HepG2 (cell line): ENCODE results near the gene PRKN. TPM values are rescaled to one million over a fixed set of nuclear protein-coding genes. Genes with fewer than 3 reads are reported as not detected.

Source experiments
- ATAC-seq: fragments of 200-7000 bp; cut with Tn5 transposase; 3 replicates; pipeline ENCODE4 v1.9.1; 2020; ENCODE audit warnings: mild to moderate bottlenecking, moderate library complexity
- BruUV-seq: library from RNA; stranded (reverse); fragments of 400-500 nt; replicated peaks from 2 replicates; lab custom pipeline; 2021; lab: Mats Ljungman, UMichigan
- CTCF ChIA-PET: fragments of 300-600 bp; formaldehyde crosslinking; extraction: SDS; loops from one replicate; lab custom pipeline; 2021; ENCODE audit warnings: low total read pairs, inconsistent platforms, low intra/inter-chr PET ratio; lab: Yijun Ruan, JAX
- POLR2A ChIA-PET: fragments of 350-600 bp; sonication (Branson Sonifier 250); formaldehyde crosslinking; loops from one replicate; lab custom pipeline; 2020; ENCODE audit warnings: antibody characterized with exemption, inconsistent platforms; lab: Yijun Ruan, JAX
- DNase-seq: peaks from one replicate; pipeline ENCODE4 v3.0.0-alpha.2; 2015; ENCODE audit warnings: low spot score
- FAIRE-seq: peaks from 3 replicates; lab custom pipeline; 2011; peaks lifted over from hg19 to GRCh38; lab: Jason Lieb, UNC
- H2AFZ ChIP-seq: one replicate; pipeline ENCODE4 v1.6.1; 2011; ENCODE audit warnings: low read length, inconsistent platforms
- H3K27ac ChIP-seq: fragments of 300-600 bp; 3 replicates; pipeline ENCODE4 v1.8.0; 2011; ENCODE audit warnings: mixed run types, mild to moderate bottlenecking, mixed read lengths, low read length, inconsistent platforms; ENCODE audit not compliant: insufficient read depth; ENCODE audit errors: extremely low read length
- H3K27me3 ChIP-seq, 2 experiments: fragments of 200-600 bp in 1 of 2; 2 replicates in 1 of 2; 3 replicates in 1 of 2; pipeline versions ENCODE4 v1.6.0 to v1.8.0; 2011; ENCODE audit warnings: low read length in 2 of 2, mild to moderate bottlenecking in 2 of 2, moderate library complexity in 2 of 2, inconsistent platforms in 1 of 2; ENCODE audit not compliant: insufficient read depth in 2 of 2, control insufficient read depth in 1 of 2
- H3K36me3 ChIP-seq, 2 experiments: fragments of 200-600 bp in 1 of 2; replicated peaks in 1 of 2; 2 replicates in 1 of 2; 3 replicates in 1 of 2; pipeline versions ENCODE4 v1.5.1 to v1.8.0; 2011; ENCODE audit warnings: low read length in 2 of 2, inconsistent platforms in 1 of 2; ENCODE audit not compliant: insufficient read depth in 2 of 2, control insufficient read depth in 1 of 2
- H3K4me1 ChIP-seq: 2 replicates; pipeline ENCODE4 v1.5.1; 2012; ENCODE audit warnings: low read length, inconsistent platforms; ENCODE audit not compliant: insufficient read depth
- H3K4me2 ChIP-seq: 2 replicates; pipeline ENCODE4 v1.6.0; 2011; ENCODE audit warnings: low read depth, low read length, inconsistent platforms
- H3K4me3 ChIP-seq, 3 experiments: fragments of 200-600 bp in 1 of 3; sonication (generic), shearing (Covaris generic) in 1 of 3; replicated peaks in 1 of 3; 2 replicates each; pipeline ENCODE4 v1.5.1; 2011 to 2016; ENCODE audit warnings: low read length in 3 of 3, inconsistent platforms in 2 of 3, low read depth in 2 of 3, mild to moderate bottlenecking in 2 of 3, control low read depth in 1 of 3, mixed read lengths in 1 of 3; ENCODE audit not compliant: insufficient read depth in 1 of 3
- H3K79me2 ChIP-seq: one replicate; pipeline ENCODE4 v1.6.1; 2011; ENCODE audit warnings: low read length, inconsistent platforms; ENCODE audit not compliant: insufficient read depth
- H3K9ac ChIP-seq: 2 replicates; pipeline ENCODE4 v1.6.0; 2011; ENCODE audit warnings: mild to moderate bottlenecking, low read depth, low read length, inconsistent platforms; ENCODE audit not compliant: insufficient read depth
- H3K9me3 ChIP-seq: 2 replicates; pipeline ENCODE4 v1.5.1; 2012; ENCODE audit warnings: mild to moderate bottlenecking, low read length
- H4K20me1 ChIP-seq: 2 replicates; pipeline ENCODE4 v1.6.0; 2011; ENCODE audit warnings: inconsistent platforms, mild to moderate bottlenecking, low read length, moderate library complexity; ENCODE audit not compliant: insufficient read depth
- CSRNP2 ChIP-seq: sonication (generic); formaldehyde crosslinking; conservative IDR thresholded peaks from 2 replicates; pipeline ENCODE4 v1.8.0; 2022; ENCODE audit warnings: low read depth, missing genetic modification reagents
- GTF2F1 ChIP-seq: fragments of 150-350 bp; IDR thresholded peaks from 2 replicates; pipeline ENCODE4 v1.6.1; 2014; ENCODE audit warnings: low read length
- NFKB2 ChIP-seq: sonication (generic); formaldehyde crosslinking; IDR thresholded peaks from 2 replicates; pipeline ENCODE4 v1.4.0; 2020; ENCODE audit warnings: missing genetic modification reagents, borderline replicate concordance
- PPARG ChIP-seq: conservative IDR thresholded peaks from 2 replicates; pipeline ENCODE4 v1.6.1; 2016; ENCODE audit warnings: missing biosample characterization, missing genetic modification reagents
- PRDM10 ChIP-seq: sonication (generic); formaldehyde crosslinking; IDR thresholded peaks from 2 replicates; pipeline ENCODE4 v1.4.0; 2020; ENCODE audit warnings: low read depth, missing genetic modification reagents
- ZBTB26 ChIP-seq: IDR thresholded peaks from 2 replicates; pipeline ENCODE4 v1.6.1; 2016; ENCODE audit warnings: missing compliant biosample characterization, missing genetic modification reagents, borderline replicate concordance
- ZFP41 ChIP-seq: sonication (generic); formaldehyde crosslinking; IDR thresholded peaks from 2 replicates; pipeline ENCODE4 v1.4.0; 2020; ENCODE audit warnings: mild to moderate bottlenecking, missing genetic modification reagents, borderline replicate concordance
- ZNF12 ChIP-seq: sonication (generic); formaldehyde crosslinking; IDR thresholded peaks from 2 replicates; pipeline ENCODE4 v1.5.0; 2020; ENCODE audit warnings: missing genetic modification reagents
- ZNF224 ChIP-seq: sonication (generic); formaldehyde crosslinking; IDR thresholded peaks from 2 replicates; pipeline ENCODE4 v1.5.0; 2020; ENCODE audit warnings: mild to moderate bottlenecking, missing genetic modification reagents
- ZNF670 ChIP-seq: sonication (generic); formaldehyde crosslinking; IDR thresholded peaks from 2 replicates; pipeline ENCODE4 v1.8.0; 2022; ENCODE audit warnings: mild to moderate bottlenecking, missing genetic modification reagents, borderline replicate concordance
- ZNF800 ChIP-seq: sonication (generic); formaldehyde crosslinking; IDR thresholded peaks from 2 replicates; pipeline ENCODE4 v1.4.0; 2020; ENCODE audit warnings: missing genetic modification reagents
- ZSCAN31 ChIP-seq: sonication (generic); formaldehyde crosslinking; IDR thresholded peaks from 2 replicates; pipeline ENCODE4 v1.5.0; 2020; ENCODE audit warnings: low read depth, mild to moderate bottlenecking, missing genetic modification reagents
- WGBS: methylation state at CpG from one replicate; pipeline ENCODE4 v1.1.6; 2017; ENCODE audit warnings: low lambda C conversion rate; 5-methylcytosine and 5-hydroxymethylcytosine counted together
- in situ Hi-C: cut with HindIII; loops from 2 replicates; pipeline ENCODE4 v1.10.0; 2017; ENCODE audit warnings: low pct_unique_long_range_greater_than_20kb; ENCODE audit not compliant: extremely low pct_ligation_motif_present
- intact Hi-C: fragments of 100-400 bp; cut with micrococcal nuclease; formaldehyde crosslinking; loops from one replicate; pipeline ENCODE4 v1.10.0; 2022; ENCODE audit not compliant: unreplicated experiment
- polyA plus RNA-seq, 8 experiments: library from polyadenylated mRNA; depleted of rRNA in 3 of 8; stranded (reverse) in 7 of 8; unstranded in 1 of 8; fragments of >200 nt; fragmentation: Illumina TruSeq in 4 of 8; extraction: Trizol in 4 of 8; gene quantifications; 2 replicates each; pipeline versions ENCODE4 v1.2.1 to v1.2.3, GENCODE V29; 2011 to 2016; ENCODE audit warnings: low read depth in 4 of 8, missing spikeins in 1 of 8, mixed read lengths in 1 of 8; ENCODE audit not compliant: insufficient read depth in 1 of 8
- total RNA-seq, 5 experiments: library from RNA; depleted of rRNA; stranded (reverse); fragments of >200 nt; fragmentation: Illumina TruSeq; extraction: Trizol; gene quantifications; 2 replicates each; pipeline ENCODE4 v1.2.3, GENCODE V29; 2016; ENCODE audit warnings: low read depth in 1 of 5

PRKN gene
- total and polyA plus RNA-seq, 2 of the 13 experiments (the other 11 are each of a cell fraction or from before 2014, with no cell fraction given) = 0.31 to 0.44 TPM

- no peak for TF ChIP-seq CSRNP2 (CRISPR knock-in tag)
- no peak for TF ChIP-seq ZNF800
- no peak for TF ChIP-seq ZFP41
- TF ChIP-seq GTF2F1 = no peak
- TF ChIP-seq PPARG = no peak
- TF ChIP-seq NFKB2 (CRISPR knock-in tag) = no peak
- TF ChIP-seq ZBTB26 (CRISPR knock-in tag) = no peak
- no peak for TF ChIP-seq ZSCAN31 (CRISPR knock-in tag)
Observed at GRCh38 chr6:162019349-162019748, 708.2 kb downstream of the PRKN start (continued).

- Histone ChIP-seq H3K9ac (no peak overlapping the region), H3K4me3 (no peak overlapping the region), H4K20me1 (no peaks in the 10 kb centered on the region), H3K36me3 (no peaks in the 10 kb centered on the region), H2AFZ (no peak overlapping the region), H3K27me3 (no peaks in the 10 kb centered on the region; a peak in 1 of 5 replicates), H3K79me2 (no peaks in the 10 kb centered on the region), H3K27ac (no peak overlapping the region), H3K4me1 (peaks cover 7% of the 10 kb centered on the region; the same call in 1 of the 2 replicates), H3K4me2 (no peak overlapping the region), H3K9me3 (no peaks in the 10 kb centered on the region)
- TF ChIP-seq ZNF670 (CRISPR knock-in tag) (no peak), ZNF224 (CRISPR knock-in tag) (no peak), ZNF12 (CRISPR knock-in tag) (no peak), PRDM10 (CRISPR knock-in tag) (no peak)
- in situ Hi-C loops (no loop called here), intact Hi-C loops (no loop called here)
- WGBS = 41% methylated on average over 5 of the region's 5 CpGs
- no TSS peak for BruUV-seq
- no peak for FAIRE-seq
- CTCF ChIA-PET = no interaction called here
- ATAC-seq = no peak
- DNase-seq = no peak
- POLR2A ChIA-PET = no interaction called here
Observed at GRCh38 chr6:162017536-162017935, 710.0 kb downstream of the PRKN start.
